ENCODE results near the gene KCTD21. TPM values are rescaled to one million over a fixed set of nuclear protein-coding genes. Genes with fewer than 3 reads are reported as not detected.

KCTD21 gene
- total RNA-seq, 1 donor from 2014 or later: 4.4 TPM

GRCh38 chr11:78163828-78164227, 24.6 kb downstream of the KCTD21 start:
- no peak for DNase-seq (ENCODE audit: low read depth)
- H3K4me3 ChIP-seq (ENCODE audit: low read depth, low read length): no peak overlapping the region
- no peak for TF ChIP-seq CTCF (conservative IDR thresholded peaks at IDR 0.05; ENCODE audit: low read depth, low read length)

GRCh38 chr11:78161962-78162371, 26.5 kb downstream of the KCTD21 start:
- no peak overlapping the region for H3K4me3 ChIP-seq (ENCODE audit: low read depth, low read length)
- no peak for TF ChIP-seq CTCF (conservative IDR thresholded peaks at IDR 0.05; ENCODE audit: low read depth, low read length)
- no peak for DNase-seq (ENCODE audit: low read depth)

- no peak for TF ChIP-seq CTCF (conservative IDR thresholded peaks at IDR 0.05; ENCODE audit: low read depth, low read length)
- no peak for DNase-seq (ENCODE audit: low read depth)
Observed at GRCh38 chr11:78161346-78161745, 27.1 kb downstream of the KCTD21 start.

GRCh38 chr11:78160557-78160956, 27.9 kb downstream of the KCTD21 start:
- no peak for DNase-seq (ENCODE audit: low read depth)
- TF ChIP-seq CTCF (conservative IDR thresholded peaks at IDR 0.05; ENCODE audit: low read depth, low read length): no peak
- H3K4me3 ChIP-seq (ENCODE audit: low read depth, low read length): no peak overlapping the region

More at GRCh38 chr11:78161346-78161745, 27.1 kb downstream of the KCTD21 start:
- no peak overlapping the region for H3K4me3 ChIP-seq (ENCODE audit: low read depth, low read length)

GRCh38 chr11:78158987-78159652, 29.3 kb downstream of the KCTD21 start:
- DNase-seq (ENCODE audit: low read depth): no peak
- no peak for TF ChIP-seq CTCF (conservative IDR thresholded peaks at IDR 0.05; ENCODE audit: low read depth, low read length)
- H3K4me3 ChIP-seq (ENCODE audit: low read depth, low read length): no peak overlapping the region

GRCh38 chr11:78156127-78156844, 32.1 kb downstream of the KCTD21 start:
- no peak for DNase-seq (ENCODE audit: low read depth)
- H3K4me3 ChIP-seq (ENCODE audit: low read depth, low read length): no peak overlapping the region
- TF ChIP-seq CTCF (conservative IDR thresholded peaks at IDR 0.05; ENCODE audit: low read depth, low read length): no peak

All from epithelial cell of proximal tubule (primary cell).